Stimulated activated naive CD8-positive, alpha-beta T cell treated with anti-CD3 and anti-CD28 coated beads, Interleukin-15, Interleukin-2, amounts not matched to agents 100 ng/mL and 50 ng/mL, for 24 hours (primary cell): ENCODE measurements around the gene FLNC.

ENCODE experiments used
- H3K27ac Mint-ChIP-seq: one replicate; pipeline ENCODE4 v1.8.0; 2021; ENCODE audit warnings: mild to moderate bottlenecking, mixed read lengths
- H3K27me3 Mint-ChIP-seq: one replicate; pipeline ENCODE4 v1.8.0; 2021; ENCODE audit warnings: mixed read lengths
- H3K36me3 Mint-ChIP-seq: one replicate; pipeline ENCODE4 v1.8.0; 2021; ENCODE audit warnings: low read depth, mixed read lengths
- H3K4me1 Mint-ChIP-seq: one replicate; pipeline ENCODE4 v1.8.0; 2021; ENCODE audit warnings: low read depth, mixed read lengths
- H3K4me3 Mint-ChIP-seq: one replicate; pipeline ENCODE4 v1.8.0; 2021; ENCODE audit warnings: mild to moderate bottlenecking, mixed read lengths
- H3K9me3 Mint-ChIP-seq: one replicate; pipeline ENCODE4 v1.8.0; 2021; ENCODE audit warnings: mixed read lengths

The FLNC gene, protein sequence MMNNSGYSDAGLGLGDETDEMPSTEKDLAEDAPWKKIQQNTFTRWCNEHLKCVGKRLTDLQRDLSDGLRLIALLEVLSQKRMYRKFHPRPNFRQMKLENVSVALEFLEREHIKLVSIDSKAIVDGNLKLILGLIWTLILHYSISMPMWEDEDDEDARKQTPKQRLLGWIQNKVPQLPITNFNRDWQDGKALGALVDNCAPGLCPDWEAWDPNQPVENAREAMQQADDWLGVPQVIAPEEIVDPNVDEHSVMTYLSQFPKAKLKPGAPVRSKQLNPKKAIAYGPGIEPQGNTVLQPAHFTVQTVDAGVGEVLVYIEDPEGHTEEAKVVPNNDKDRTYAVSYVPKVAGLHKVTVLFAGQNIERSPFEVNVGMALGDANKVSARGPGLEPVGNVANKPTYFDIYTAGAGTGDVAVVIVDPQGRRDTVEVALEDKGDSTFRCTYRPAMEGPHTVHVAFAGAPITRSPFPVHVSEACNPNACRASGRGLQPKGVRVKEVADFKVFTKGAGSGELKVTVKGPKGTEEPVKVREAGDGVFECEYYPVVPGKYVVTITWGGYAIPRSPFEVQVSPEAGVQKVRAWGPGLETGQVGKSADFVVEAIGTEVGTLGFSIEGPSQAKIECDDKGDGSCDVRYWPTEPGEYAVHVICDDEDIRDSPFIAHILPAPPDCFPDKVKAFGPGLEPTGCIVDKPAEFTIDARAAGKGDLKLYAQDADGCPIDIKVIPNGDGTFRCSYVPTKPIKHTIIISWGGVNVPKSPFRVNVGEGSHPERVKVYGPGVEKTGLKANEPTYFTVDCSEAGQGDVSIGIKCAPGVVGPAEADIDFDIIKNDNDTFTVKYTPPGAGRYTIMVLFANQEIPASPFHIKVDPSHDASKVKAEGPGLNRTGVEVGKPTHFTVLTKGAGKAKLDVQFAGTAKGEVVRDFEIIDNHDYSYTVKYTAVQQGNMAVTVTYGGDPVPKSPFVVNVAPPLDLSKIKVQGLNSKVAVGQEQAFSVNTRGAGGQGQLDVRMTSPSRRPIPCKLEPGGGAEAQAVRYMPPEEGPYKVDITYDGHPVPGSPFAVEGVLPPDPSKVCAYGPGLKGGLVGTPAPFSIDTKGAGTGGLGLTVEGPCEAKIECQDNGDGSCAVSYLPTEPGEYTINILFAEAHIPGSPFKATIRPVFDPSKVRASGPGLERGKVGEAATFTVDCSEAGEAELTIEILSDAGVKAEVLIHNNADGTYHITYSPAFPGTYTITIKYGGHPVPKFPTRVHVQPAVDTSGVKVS (N-terminal part only)

DNA sequence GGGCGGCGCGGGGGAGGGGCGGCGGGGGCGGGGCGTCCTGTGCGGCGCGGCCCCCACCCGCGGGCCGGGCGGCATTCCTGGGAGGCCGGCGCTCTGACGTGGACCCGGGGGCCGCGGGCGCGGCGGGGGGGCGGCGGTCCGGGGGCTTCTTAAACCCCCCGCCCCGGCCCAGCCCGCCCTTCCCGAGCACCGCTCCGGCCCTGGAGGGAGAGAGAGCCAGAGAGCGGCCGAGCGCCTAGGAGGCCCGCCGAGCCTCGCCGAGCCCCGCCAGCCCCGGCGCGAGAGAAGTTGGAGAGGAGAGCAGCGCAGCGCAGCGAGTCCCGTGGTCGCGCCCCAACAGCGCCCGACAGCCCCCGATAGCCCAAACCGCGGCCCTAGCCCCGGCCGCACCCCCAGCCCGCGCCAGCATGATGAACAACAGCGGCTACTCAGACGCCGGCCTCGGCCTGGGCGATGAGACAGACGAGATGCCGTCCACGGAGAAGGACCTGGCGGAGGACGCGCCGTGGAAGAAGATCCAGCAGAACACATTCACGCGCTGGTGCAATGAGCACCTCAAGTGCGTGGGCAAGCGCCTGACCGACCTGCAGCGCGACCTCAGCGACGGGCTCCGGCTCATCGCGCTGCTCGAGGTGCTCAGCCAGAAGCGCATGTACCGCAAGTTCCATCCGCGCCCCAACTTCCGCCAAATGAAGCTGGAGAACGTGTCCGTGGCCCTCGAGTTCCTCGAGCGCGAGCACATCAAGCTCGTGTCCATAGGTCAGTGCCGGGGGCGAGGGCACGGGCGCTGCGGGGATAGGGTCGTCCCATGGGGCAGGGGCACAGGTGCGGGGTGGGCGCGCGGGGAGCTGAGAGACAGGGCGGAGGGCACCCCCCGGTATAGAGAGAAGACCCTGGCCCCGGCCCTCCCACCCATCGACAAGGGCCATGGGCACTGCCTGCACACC is at the start of gene FLNC:
Gene FLNC, plus strand, starts transcription at position 176 of the 947 bp plus-strand sequence. Its CDS starts 232 bp downstream, at position 408.
- Mint-ChIP-seq H3K27me3 (peaks cover 46% of the 10 kb centered on the region), H3K36me3 (no peaks in the 10 kb centered on the region), H3K4me3 (peak within 1 kb of the TSS; percentile 51), H3K9me3 (no peaks in the 10 kb centered on the region), H3K27ac (no peak within 1 kb of the TSS), H3K4me1 (peaks cover 19% of the 10 kb centered on the region)

- Mint-ChIP-seq H3K4me3 (no peak overlapping the region), H3K27ac (no peak overlapping the region)
These were observed 49.1 kb upstream of the FLNC start for GRCh38 chr7:128781126-128781525.

GRCh38 chr7:128781851-128782250 is 48.4 kb upstream of the FLNC start:
- H3K27me3 Mint-ChIP-seq: no peaks in the 10 kb centered on the region
- H3K27ac Mint-ChIP-seq: no peak overlapping the region
- no peaks in the 10 kb centered on the region for H3K36me3 Mint-ChIP-seq
- no peak overlapping the region for H3K4me3 Mint-ChIP-seq
- H3K4me1 Mint-ChIP-seq: peaks cover 14% of the 10 kb centered on the region
- peaks cover 7% of the 10 kb centered on the region for H3K9me3 Mint-ChIP-seq

More at GRCh38 chr7:128781126-128781525, 49.1 kb upstream of the FLNC start:
- no peaks in the 10 kb centered on the region for H3K27me3 Mint-ChIP-seq
- H3K9me3 Mint-ChIP-seq: peaks cover 10% of the 10 kb centered on the region
- H3K36me3 Mint-ChIP-seq: no peaks in the 10 kb centered on the region
- peaks cover 20% of the 10 kb centered on the region for H3K4me1 Mint-ChIP-seq

GRCh38 chr7:128783143-128783861 is 46.9 kb upstream of the FLNC start:
- Mint-ChIP-seq H3K4me1 (no peaks in the 10 kb centered on the region), H3K36me3 (no peaks in the 10 kb centered on the region), H3K9me3 (no peaks in the 10 kb centered on the region), H3K27ac (peak overlapping the region; percentile 11), H3K27me3 (no peaks in the 10 kb centered on the region), H3K4me3 (no peak overlapping the region)

DNA sequence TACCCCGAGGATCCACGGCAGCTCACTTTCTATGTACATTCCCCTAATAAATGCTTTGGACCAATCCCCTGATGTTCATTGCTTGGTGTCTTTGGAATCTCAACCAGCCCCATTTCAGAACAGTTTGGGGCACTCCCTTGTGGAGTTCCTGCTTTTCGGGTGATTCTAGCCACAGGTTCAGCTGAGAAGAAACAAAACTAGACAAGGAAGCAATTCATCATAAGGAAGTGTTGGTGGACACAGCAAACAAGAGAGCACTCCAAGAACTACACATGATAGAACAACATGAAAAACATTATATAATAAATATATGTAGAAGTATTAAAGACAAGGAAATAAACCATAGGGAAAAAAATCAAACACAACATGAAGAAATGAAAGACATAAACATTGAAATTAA is 44.5 kb upstream of the FLNC start:
- Mint-ChIP-seq H3K36me3 (no peaks in the 10 kb centered on the region), H3K9me3 (no peaks in the 10 kb centered on the region), H3K27me3 (peaks cover 17% of the 10 kb centered on the region), H3K4me3 (no peak overlapping the region), H3K27ac (no peak overlapping the region), H3K4me1 (peaks cover 4% of the 10 kb centered on the region)

DNA sequence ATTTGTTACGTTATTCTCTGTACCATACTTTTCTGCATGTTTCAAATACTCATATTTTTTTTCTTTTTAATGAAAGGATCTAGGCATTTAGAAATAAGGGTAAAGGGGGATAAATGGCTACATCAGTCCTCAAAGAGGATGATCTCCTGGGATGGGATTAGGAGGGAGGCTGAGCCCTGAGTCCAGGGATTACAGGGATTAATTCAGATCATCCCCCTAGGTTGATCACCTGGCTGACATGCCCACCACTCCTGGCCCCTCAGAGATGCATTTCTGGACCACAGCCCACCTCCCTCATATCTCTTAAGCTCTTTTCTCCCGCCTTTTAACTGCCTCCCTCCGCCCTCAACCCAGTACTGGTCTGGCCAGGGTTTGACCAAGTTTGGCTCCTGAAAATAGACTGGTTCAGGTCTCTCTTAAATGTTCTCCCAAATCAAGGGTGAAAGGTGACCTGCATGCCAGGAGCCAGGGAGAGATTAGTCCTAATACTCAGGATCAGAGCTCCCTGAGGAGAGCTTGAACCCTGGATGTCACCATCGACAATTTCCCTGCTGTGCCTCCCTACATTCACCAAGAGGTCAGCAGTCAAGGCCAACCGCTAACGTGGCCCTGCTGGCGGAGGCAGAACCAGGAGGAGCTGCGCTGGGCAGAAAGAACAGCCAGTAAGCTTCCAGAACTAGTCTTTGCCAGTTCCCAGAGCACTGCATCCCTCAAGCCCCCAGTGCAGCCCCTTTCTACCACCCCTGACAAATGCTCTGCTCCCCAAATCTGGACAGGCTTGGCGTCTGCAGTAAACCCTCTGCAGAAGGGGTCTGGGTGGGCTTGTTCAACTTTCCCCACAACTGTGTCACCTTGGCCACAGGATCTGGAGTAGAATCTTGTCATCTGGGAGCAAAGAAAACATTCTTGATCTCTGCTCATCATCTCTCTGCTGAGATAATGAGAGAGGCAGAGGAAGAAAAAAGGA is 41.5 kb upstream of the FLNC start:
- Mint-ChIP-seq H3K27ac (no peak overlapping the region), H3K4me3 (no peak overlapping the region), H3K4me1 (peaks cover 4% of the 10 kb centered on the region), H3K36me3 (no peaks in the 10 kb centered on the region), H3K9me3 (no peaks in the 10 kb centered on the region), H3K27me3 (peaks cover 17% of the 10 kb centered on the region)

DNA sequence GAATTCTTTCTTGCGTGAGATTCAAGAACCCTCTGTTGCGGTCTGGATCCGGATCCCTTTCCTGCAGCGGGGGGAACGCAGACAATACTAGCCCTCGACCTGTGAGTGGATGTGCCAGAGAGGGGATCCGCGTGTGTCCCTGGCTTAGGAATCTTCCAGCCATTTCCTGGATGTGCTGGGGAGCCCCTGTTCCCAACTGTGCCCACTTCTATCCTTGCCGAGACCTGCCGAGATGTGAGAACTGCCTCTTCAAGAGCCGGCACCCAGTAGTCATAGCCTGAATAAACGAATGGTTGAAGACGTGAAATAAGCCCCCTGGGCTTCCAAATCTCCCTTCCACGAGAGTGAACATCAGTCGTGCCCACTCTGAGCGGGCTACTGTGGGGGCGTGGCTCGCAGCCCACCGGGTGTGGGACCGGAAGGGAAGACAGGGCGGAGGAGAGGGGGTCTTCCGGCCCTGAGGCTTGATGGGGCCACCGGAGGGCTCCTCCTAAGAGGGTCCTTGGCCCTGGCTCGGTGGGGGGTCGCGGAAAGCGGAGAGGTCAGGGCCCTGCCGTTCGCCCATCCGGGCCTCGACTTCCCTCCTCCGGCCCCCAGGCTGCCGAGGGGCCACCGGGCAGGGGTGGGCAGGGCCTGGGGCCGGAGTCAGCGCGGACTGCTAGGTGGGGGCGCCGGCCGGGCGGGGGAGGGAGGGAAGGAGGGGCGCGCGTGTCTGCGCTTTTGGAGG is 39.7 kb upstream of the FLNC start:
- peaks cover 17% of the 10 kb centered on the region for H3K27me3 Mint-ChIP-seq
- no peak overlapping the region for H3K27ac Mint-ChIP-seq
- peak overlapping the region; percentile 78 for H3K4me3 Mint-ChIP-seq
- H3K4me1 Mint-ChIP-seq: peaks cover 4% of the 10 kb centered on the region
- no peaks in the 10 kb centered on the region for H3K9me3 Mint-ChIP-seq
- H3K36me3 Mint-ChIP-seq: no peaks in the 10 kb centered on the region

- no peaks in the 10 kb centered on the region for H3K36me3 Mint-ChIP-seq
- H3K4me1 Mint-ChIP-seq: peaks cover 4% of the 10 kb centered on the region
- peaks cover 17% of the 10 kb centered on the region for H3K27me3 Mint-ChIP-seq
- no peaks in the 10 kb centered on the region for H3K9me3 Mint-ChIP-seq
- H3K4me3 Mint-ChIP-seq: peak within 1 kb of the TSS; percentile 79
- no peak within 1 kb of the TSS for H3K27ac Mint-ChIP-seq
These were observed 38.9 kb upstream of the FLNC start, which contains the start of gene CCDC136 for GRCh38 chr7:128791121-128791971. TSS of gene CCDC136 (plus strand) at chr7:128791968. CDS start at chr7:128792412, 444 bp downstream.

DNA sequence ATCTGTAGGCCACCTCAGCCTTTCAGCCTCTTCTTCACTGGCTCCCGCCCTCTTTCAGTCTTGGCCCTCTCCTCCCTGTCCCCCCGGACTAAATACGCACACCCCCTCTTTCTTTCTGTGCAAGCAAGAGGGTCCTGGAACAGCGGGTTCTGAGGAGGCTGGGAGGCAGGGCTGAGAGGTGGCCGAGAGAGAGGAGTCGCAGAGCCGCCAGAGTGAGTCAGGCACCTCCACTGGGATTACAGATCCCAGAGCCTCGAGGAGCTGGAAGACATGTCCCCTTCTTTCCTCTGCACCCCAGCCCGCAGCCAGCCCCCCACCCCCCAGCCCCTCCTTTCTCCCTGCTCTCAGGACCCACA is 38.3 kb upstream of the FLNC start:
- H3K27me3 Mint-ChIP-seq: peaks cover 17% of the 10 kb centered on the region

GRCh38 chr7:128792471-128793180 is 37.6 kb upstream of the FLNC start:
- H3K27me3 Mint-ChIP-seq: peaks cover 17% of the 10 kb centered on the region
- H3K4me3 Mint-ChIP-seq: peak overlapping the region; percentile 25
- no peaks in the 10 kb centered on the region for H3K9me3 Mint-ChIP-seq
- no peak overlapping the region for H3K27ac Mint-ChIP-seq
- peaks cover 4% of the 10 kb centered on the region for H3K4me1 Mint-ChIP-seq
- peaks cover 3% of the 10 kb centered on the region for H3K36me3 Mint-ChIP-seq

More for the DNA sequence above, 38.3 kb upstream of the FLNC start:
- H3K4me1 Mint-ChIP-seq: peaks cover 4% of the 10 kb centered on the region
- H3K4me3 Mint-ChIP-seq: peak overlapping the region; percentile 79
- no peaks in the 10 kb centered on the region for H3K9me3 Mint-ChIP-seq
- H3K27ac Mint-ChIP-seq: no peak overlapping the region
- no peaks in the 10 kb centered on the region for H3K36me3 Mint-ChIP-seq

DNA sequence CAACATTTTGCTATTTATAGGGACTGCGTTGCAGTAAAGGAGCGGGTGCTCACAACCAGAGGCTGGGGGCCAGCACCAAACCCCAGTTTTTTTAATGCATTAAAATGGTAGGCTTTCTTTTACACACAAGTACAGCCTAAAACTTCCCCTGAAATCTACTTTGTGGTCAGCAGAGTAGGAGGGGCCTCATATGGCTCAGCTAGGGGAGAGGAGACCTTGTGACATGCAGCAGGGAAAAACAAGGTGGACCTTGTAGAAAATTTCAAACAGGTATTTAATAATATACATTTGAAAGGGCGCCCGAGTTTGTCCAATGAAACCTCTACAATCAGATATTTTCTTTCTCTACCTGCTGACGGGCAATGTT is 37.0 kb upstream of the FLNC start:
- H3K27me3 Mint-ChIP-seq: peaks cover 17% of the 10 kb centered on the region
- H3K4me1 Mint-ChIP-seq: peaks cover 4% of the 10 kb centered on the region
- H3K4me3 Mint-ChIP-seq: no peak overlapping the region
- peaks cover 3% of the 10 kb centered on the region for H3K36me3 Mint-ChIP-seq
- H3K9me3 Mint-ChIP-seq: no peaks in the 10 kb centered on the region
- H3K27ac Mint-ChIP-seq: no peak overlapping the region
